Vagina (tissue), 2 donors: ENCODE results near the gene PON3. TPM values are rescaled to one million over a fixed set of nuclear protein-coding genes. Genes with fewer than 3 reads are reported as not detected.

Experiments
- DNase-seq, 2 donors: peaks; one replicate each; pipeline ENCODE4 v3.0.0-alpha.2; 2017; ENCODE audit errors: extremely low spot score in 2 of 2
- H3K27ac ChIP-seq: fragments of 200-600 bp; sonication (generic); one replicate; pipeline ENCODE4 v1.5.1; 2019
- H3K27me3 ChIP-seq: fragments of 200-600 bp; sonication (generic); one replicate; pipeline ENCODE4 v1.5.1; 2019
- H3K36me3 ChIP-seq, 2 donors: fragments of 200-600 bp; sonication (generic); one replicate each; pipeline ENCODE4 v1.5.1; 2017 to 2019
- H3K4me1 ChIP-seq: fragments of 200-600 bp; sonication (generic); one replicate; pipeline ENCODE4 v1.5.1; 2019
- H3K4me3 ChIP-seq, 2 donors: fragments of 200-600 bp; sonication (generic); 1 replicate in 1 of 2; 2 replicates in 1 of 2; pipeline ENCODE4 v1.5.1; 2016 to 2019
- H3K9me3 ChIP-seq: fragments of 200-600 bp; sonication (generic); one replicate; pipeline ENCODE4 v1.5.1; 2019
- CTCF ChIP-seq, 3 experiments: fragments of 450-650 bp in 2 of 3; fragments of 200-600 bp in 1 of 3; sonication (generic) in 1 of 3; IDR thresholded peaks; one replicate each; pipeline ENCODE4 v1.5.1; 2017 to 2019; ENCODE audit warnings: antibody characterized with exemption in 3 of 3, mild to moderate bottlenecking in 2 of 3, moderate library complexity in 2 of 3
- POLR2A ChIP-seq, 2 donors: fragments of 450-650 bp; IDR thresholded peaks; one replicate each; pipeline ENCODE4 v1.6.1; 2017; ENCODE audit warnings: antibody characterized with exemption in 2 of 2, mild to moderate bottlenecking in 2 of 2, moderate library complexity in 2 of 2
- POLR2AphosphoS5 ChIP-seq, 2 donors: sonication (generic); formaldehyde crosslinking; IDR thresholded peaks; one replicate each; pipeline ENCODE4 v1.9.0; 2017; ENCODE audit warnings: antibody characterized with exemption in 2 of 2, mild to moderate bottlenecking in 2 of 2, low read depth in 1 of 2; ENCODE audit not compliant: insufficient read depth in 1 of 2
- intact Hi-C: fragments of 100-400 bp; cut with DNase I; formaldehyde crosslinking; loops from one replicate; pipeline ENCODE4 v1.15.1; 2023
- total RNA-seq: library from RNA; depleted of rRNA; stranded (reverse); fragments of >200 nt; gene quantifications from one replicate; pipeline ENCODE4 v1.2.3, GENCODE V29; 2016

Gene PON3
- total RNA-seq, 1 donor from 2014 or later: 3.9 TPM

GRCh38 chr7:95398155-95398940, 2.2 kb upstream of the PON3 start:
- Histone ChIP-seq H3K9me3 (no peaks in the 10 kb centered on the region), H3K27me3 (no peaks in the 10 kb centered on the region), H3K36me3 (no peaks in the 10 kb centered on the region), H3K4me1 (no peaks in the 10 kb centered on the region), H3K4me3 (no peak overlapping the region), H3K27ac (no peak overlapping the region)
- TF ChIP-seq POLR2AphosphoS5 (IDR thresholded peaks at IDR 0.05; ENCODE audit: insufficient read depth in 1 of 2, low read depth in 1 of 2) (no peak), CTCF (IDR thresholded peaks at IDR 0.05) (no peak), POLR2A (IDR thresholded peaks at IDR 0.05) (no peak)
- DNase-seq: no peak
- intact Hi-C loops: loop anchor here (5.0 kb wide), 1 partner anchor 1309 kb away; the partner anchor contains the start of gene SEM1

DNA sequence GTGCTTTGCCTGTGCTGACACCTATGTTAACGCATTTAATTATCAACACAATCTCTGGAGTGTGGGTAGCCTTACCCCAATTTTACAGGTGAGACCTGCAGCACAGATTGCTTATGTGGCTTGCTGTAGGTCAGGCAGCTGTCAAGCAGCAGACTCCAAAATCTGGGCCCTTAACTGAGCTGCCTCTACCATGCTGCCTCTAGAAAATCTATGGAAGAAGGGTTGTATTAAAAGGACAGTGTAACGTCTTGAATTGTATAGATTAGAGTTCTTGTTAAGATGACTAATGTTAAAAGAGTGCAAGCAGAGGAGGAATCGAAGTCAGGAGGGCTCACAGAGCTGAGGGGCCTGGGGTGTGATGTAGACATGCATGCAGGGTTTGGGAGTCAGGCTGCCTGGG, 1.2 kb upstream of the PON3 start:
- H3K4me1 ChIP-seq: no peaks in the 10 kb centered on the region
- no peak overlapping the region for H3K27ac ChIP-seq
- H3K36me3 ChIP-seq: no peaks in the 10 kb centered on the region
- H3K9me3 ChIP-seq: no peaks in the 10 kb centered on the region
- TF ChIP-seq CTCF (IDR thresholded peaks at IDR 0.05) (no peak), POLR2A (IDR thresholded peaks at IDR 0.05) (no peak)
- no peaks in the 10 kb centered on the region for H3K27me3 ChIP-seq
- no peak for DNase-seq
- intact Hi-C loops: loop anchor here (5.0 kb wide), 1 partner anchor 1310 kb away; the partner anchor contains the start of gene SEM1
- peak overlapping the region in 1 of 2 donors; percentile 40 for H3K4me3 ChIP-seq

DNA sequence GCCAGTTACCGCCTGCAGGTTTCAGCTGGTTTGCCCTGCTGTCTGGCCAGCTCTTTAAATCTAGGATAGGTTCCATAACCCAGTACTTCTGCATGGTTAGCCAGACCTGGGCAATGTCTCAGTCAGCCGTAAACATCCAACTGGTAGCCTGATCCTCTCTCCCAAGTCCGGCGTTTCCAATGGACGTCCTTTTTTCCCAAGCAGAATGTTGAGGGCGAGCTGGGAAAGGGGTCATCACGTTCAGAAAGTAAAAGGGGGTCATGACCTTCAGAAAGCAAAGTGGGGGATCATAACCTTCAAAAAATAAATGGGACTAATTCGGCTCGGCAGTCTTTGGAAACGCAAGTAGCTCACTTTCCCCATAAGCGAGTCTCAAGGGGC, 430 bp downstream of the PON3 start:
- TF ChIP-seq POLR2AphosphoS5 (IDR thresholded peaks at IDR 0.05; ENCODE audit: insufficient read depth in 1 of 2, low read depth in 1 of 2) (no peak), POLR2A (IDR thresholded peaks at IDR 0.05) (no peak), CTCF (IDR thresholded peaks at IDR 0.05) (no peak)
- Histone ChIP-seq H3K9me3 (no peaks in the 10 kb centered on the region), H3K4me1 (no peaks in the 10 kb centered on the region), H3K36me3 (no peaks in the 10 kb centered on the region), H3K27me3 (no peaks in the 10 kb centered on the region), H3K4me3 (peak overlapping the region; percentile 40 to 44), H3K27ac (no peak overlapping the region)
- intact Hi-C loops: loop anchor here (5.0 kb wide), 1 partner anchor 1312 kb away; the partner anchor contains the start of gene SEM1
- no peak for DNase-seq

DNA sequence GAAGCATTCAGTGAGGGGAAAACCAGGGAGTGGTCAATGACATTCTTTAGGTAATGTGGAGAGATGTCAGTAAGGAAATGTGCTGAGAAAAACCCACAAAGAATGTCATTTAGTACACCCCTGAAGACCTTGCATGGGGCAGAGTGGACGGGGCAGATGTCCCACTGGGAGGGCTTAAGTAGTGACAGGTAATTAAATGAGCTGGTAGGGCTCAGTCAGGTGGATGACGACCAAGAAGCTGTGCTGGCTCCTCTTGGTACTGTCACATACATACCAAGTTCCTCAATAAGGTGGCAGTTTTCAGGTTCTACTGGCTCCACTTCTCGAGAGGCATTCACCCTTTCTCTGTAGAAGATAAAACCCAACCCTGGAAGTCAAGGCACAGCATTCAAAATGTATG, 1.8 kb downstream of the PON3 start:
- Histone ChIP-seq H3K36me3 (no peaks in the 10 kb centered on the region), H3K27ac (no peak overlapping the region), H3K4me1 (no peaks in the 10 kb centered on the region), H3K27me3 (no peaks in the 10 kb centered on the region), H3K4me3 (no peak overlapping the region), H3K9me3 (no peaks in the 10 kb centered on the region)
- DNase-seq: no peak
- intact Hi-C loops: no loop called here
- TF ChIP-seq CTCF (IDR thresholded peaks at IDR 0.05) (no peak), POLR2AphosphoS5 (IDR thresholded peaks at IDR 0.05; ENCODE audit: insufficient read depth in 1 of 2, low read depth in 1 of 2) (no peak), POLR2A (IDR thresholded peaks at IDR 0.05) (no peak)

- DNase-seq: no peak
- intact Hi-C loops: no loop called here
These were observed 4.4 kb downstream of the PON3 start for GRCh38 chr7:95391761-95392160.

More at GRCh38 chr7:95391761-95392160, 4.4 kb downstream of the PON3 start:
- Histone ChIP-seq H3K9me3 (no peaks in the 10 kb centered on the region), H3K36me3 (no peaks in the 10 kb centered on the region), H3K4me3 (no peak overlapping the region), H3K27ac (no peak overlapping the region), H3K27me3 (no peaks in the 10 kb centered on the region), H3K4me1 (no peaks in the 10 kb centered on the region)
- TF ChIP-seq POLR2A (IDR thresholded peaks at IDR 0.05) (no peak), POLR2AphosphoS5 (IDR thresholded peaks at IDR 0.05; ENCODE audit: insufficient read depth in 1 of 2, low read depth in 1 of 2) (no peak), CTCF (IDR thresholded peaks at IDR 0.05) (no peak)
